ENCODE data around the gene RNF4.

Gene RNF4

DNA sequence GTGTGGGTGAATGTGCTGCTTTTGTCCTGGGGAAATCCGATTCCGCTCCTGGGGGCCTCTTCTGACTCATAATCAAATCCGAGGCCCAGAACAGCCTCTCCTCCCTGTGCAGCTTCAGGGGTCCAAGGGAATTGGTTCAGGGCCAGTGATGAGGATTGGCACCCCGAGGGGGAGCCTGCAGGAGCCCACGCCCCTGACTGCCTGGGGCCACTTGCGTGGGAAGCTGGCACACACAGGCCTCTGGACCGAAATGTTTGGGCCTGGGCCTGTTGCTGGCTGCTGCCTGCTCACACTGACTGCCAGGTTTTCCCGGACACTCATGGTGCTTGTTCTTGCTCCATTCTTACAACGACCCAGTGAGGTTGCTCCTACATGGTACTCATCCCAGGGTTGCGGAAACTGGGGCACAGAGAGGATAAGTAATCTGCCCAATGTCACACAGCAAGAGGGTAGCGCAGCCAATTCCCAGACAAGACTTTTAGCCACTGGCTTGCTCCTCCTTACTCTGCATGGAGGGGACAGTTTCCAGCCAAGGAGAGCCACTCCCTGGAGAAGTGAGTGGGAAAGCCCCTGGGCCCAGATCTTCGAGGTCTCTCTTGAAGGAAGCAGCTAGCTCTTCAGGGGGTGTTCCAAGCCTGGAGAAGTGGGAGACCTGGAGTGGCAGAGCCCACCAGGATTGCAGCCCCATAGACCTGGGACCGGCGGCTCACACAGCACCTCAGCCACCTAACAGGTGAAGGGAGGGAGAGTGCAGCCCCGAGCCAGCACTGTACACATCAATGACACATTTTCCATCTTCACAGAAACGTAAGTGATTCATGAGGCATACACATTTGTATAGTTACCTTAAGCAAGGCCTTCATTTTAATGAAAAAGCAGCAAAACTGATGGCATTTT is 29.8 kb upstream of the RNF4 start:
- no peak for DNase-seq

GRCh38 chr4:2441393-2442174 is 27.3 kb upstream of the RNF4 start:
- peak; percentile 76 for DNase-seq

DNA sequence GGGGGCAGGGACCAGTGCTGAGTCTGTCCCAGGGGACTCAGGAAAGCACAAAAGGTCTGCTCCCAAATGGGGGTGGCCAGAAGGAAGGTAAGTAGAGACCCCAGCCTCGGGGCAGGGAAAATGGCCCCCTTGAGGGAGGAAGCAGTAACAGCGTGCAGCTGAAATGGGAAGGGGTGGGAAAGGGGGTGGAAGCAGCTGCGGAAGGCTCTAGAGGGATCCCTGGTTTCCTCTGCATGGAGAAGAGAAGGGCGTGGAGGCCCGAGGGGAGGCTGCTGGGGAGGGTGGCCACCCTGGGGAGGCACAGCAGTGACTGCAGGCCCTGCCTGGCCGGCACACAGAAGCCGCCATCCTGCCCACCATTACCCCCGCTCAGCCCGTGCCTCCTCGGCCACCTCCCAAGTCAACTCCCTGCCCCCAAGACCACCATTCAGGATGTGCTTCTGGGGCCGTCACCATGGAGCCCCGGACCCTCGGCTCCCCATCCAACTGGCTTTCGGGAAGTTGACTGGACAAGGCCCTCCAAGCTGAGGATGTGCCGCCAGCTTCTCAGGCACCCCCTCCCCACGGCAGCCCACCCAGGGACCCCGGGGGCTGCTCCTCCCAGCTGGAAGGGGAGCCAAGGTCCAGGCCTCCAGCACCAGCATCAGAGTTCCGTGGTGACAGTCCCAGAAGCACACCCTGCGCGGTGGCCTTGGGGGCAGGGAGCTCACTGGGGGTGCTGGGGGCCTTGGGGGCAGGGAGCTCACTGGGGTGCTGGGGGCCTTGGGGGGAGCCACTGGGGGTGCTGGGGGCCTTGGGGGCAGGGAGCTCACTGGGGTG is 26.5 kb upstream of the RNF4 start:
- DNase-seq, result no peak

- DNase-seq, result no peak
Measured at GRCh38 chr4:2443061-2443730, 25.7 kb upstream of the RNF4 start.

- no peak for DNase-seq
Measured at GRCh38 chr4:2443956-2444740, 24.8 kb upstream of the RNF4 start.

- no peak for DNase-seq
Measured at GRCh38 chr4:2445130-2445529, 23.8 kb upstream of the RNF4 start.

- no peak for DNase-seq
Measured at GRCh38 chr4:2445571-2445970, 23.3 kb upstream of the RNF4 start.

- DNase-seq, result no peak
Measured at GRCh38 chr4:2446656-2447564, 22.0 kb upstream of the RNF4 start.

DNA sequence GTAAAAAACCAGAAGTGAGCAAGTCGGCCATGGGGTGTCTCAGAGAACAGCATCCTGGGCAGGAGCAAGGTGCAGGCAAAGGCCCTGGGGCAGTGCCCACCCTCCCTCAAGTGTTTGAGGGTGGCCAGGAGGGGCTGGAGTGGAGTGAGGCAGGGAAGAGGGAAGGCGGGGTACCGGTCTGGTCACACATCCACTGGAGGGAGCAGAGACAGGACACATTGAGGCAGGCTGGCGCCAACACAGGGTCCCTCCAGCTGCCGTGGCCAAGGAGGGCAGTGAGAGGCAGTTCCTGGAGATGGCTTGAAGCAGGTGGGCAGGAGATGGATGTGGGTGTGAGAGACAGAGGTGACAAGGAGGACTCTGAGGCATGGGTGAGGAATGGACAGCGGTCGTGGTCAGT is 20.3 kb upstream of the RNF4 start:
- DNase-seq, result no peak

- DNase-seq, result no peak
Measured at GRCh38 chr4:2449051-2449450, 19.9 kb upstream of the RNF4 start.

- DNase-seq, result no peak
Measured at GRCh38 chr4:2449511-2450392, 19.2 kb upstream of the RNF4 start.

DNA sequence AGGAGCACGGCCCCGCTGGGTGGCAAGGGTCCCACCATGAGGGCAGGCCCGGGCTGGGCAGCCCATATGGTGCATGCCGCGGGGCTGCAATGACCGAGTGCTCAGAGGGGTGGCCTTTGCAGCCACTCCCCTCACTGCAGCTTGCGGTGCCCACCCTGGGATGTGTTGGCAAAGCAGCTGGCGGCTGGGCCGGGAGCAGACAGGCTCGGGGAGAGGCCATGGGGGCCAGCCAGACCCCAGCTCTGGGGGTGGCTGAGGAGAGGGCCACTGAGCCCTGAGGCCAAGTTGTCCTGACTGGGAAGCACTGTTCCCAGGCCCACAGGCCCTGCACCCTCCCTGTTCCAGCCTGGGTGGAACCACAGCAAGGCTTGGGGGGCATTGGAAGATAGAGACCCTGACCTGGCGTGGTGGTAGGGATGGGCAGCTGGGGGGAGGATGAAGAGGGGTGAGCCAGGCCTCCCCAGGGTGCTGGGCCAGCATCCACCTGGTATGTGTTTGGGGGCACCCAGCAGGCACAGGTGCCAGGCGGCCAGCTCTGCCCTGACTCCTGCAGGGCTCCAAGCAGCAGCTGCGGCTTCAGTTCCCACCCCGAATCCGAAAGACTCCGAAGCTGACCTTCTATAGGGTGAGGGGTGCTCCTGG is 18.4 kb upstream of the RNF4 start:
- DNase-seq, result no peak

GRCh38 chr4:2451036-2451520 is 17.8 kb upstream of the RNF4 start:
- DNase-seq, result no peak

GRCh38 chr4:2451821-2452785 is 16.8 kb upstream of the RNF4 start:
- DNase-seq, result no peak

DNA sequence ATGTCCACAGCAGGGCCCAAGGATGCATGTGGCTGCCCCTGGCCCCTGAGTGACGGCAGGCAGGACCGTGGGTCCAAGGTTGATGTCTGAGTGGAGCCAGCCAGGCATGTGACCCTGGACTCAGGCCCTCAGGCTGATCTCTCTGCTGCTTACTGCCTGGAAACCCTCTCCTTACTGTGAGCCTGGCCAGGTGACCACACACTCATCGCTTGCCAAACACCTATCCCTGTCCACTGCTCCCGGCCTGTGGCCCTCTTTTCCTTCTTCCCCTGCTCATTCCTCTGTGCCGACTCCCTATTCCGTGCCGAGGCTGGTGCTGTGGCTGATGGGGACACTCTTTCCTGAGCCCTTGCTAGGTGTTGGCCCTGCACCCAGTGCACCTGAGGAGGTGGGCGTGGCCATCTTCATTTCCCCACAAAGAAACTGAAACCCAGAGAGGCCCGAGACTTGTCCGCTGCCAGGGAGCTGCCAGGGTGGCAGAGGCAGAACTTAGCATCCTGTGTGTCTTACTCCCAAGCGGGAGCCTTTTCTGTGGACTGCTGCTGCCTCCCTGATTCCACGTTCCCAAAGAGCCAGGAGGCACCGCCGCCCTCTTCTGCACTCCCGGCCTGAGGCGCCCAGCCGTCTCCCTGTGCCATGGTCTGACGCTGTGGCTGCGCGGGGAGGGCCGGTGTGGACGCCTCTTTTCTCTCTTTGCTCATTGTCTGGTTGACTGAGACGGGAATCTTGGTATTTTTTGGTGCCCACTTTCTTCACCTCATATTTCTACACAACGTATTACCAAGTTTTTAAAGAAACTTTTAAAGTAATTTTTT is 11.2 kb upstream of the RNF4 start:
- no peak for DNase-seq

DNA sequence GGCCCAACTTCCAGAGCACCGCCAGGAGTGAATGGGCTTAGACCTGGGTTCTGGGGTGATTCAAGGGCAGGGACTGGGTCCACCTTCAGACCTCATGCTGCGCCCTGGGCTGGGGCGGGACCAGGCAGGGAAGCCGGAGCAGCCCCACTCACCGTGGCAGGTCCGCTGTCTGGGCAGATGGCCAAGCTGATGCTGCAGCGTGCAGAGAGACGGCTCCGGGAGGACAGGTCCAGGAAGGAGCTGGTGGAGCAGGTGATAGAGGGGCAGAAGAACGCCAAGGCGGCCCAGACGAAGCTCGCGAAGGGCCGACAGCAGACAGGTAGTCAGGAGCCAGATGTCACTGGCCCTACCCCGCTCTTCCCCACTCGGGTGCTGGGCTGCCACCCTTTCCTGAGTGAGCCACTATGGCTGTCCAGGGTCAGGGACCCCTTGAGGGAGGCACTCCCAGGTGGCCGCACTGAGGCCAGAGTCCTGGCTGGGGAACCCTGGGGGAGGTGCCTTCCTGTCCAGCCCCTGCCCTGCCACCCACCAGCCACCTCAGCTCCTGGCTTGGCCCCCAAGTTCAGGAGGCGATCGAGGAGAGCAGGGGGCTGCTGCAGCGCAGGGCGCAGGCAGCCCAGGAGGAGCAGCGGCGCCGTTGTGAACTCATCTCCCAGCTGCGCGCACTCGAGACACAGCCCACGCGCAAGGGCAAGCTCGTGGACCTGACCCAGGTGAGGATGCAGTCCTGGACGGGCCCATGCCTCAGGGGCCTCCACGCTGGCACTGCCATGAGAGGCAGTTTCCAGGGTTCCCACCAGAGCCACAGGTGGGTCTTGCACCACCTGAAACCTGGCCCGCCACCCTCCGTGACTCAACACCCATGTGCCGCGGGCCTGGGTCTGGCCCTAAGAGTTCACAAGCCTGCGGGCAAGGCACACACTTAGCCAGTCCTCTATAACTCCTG is 10.1 kb upstream of the RNF4 start:
- no peak for DNase-seq
